IMR-90 (cell line): Measurements from ENCODE around the gene RNF31. TPM values are rescaled to one million over a fixed set of nuclear protein-coding genes. Genes with fewer than 3 reads are reported as not detected.

ENCODE experiments used
- ATAC-seq: fragments of 200-7000 bp; cut with Tn5 transposase; 2 replicates; pipeline ENCODE4 v1.9.1; 2020; ENCODE audit warnings: low read depth, mild to moderate bottlenecking, moderate library complexity
- BruUV-seq: library from RNA; stranded (reverse); fragments of 400-500 nt; replicated peaks from 2 replicates; lab custom pipeline; 2021; lab: Mats Ljungman, UMichigan
- CTCF ChIA-PET: fragments of 300-600 bp; formaldehyde crosslinking; extraction: SDS; loops from one replicate; lab custom pipeline; 2021; ENCODE audit warnings: antibody characterized with exemption; lab: Yijun Ruan, JAX
- POLR2A ChIA-PET: fragments of 300-600 bp; sonication (Branson Sonifier 250); formaldehyde crosslinking; loops from one replicate; lab custom pipeline; 2022; ENCODE audit warnings: antibody characterized with exemption; ENCODE audit not compliant: unreplicated experiment; lab: Charles Lee
- DNase-seq: peaks from one replicate; pipeline ENCODE4 v3.0.0; 2013
- H2AFZ ChIP-seq: replicated peaks from 2 replicates; pipeline ENCODE3; 2013; ENCODE audit warnings: low read length, mild to moderate bottlenecking; ENCODE audit not compliant: poor library complexity
- H2AK5ac ChIP-seq: 2 replicates; pipeline ENCODE4 v1.6.1; 2013; ENCODE audit warnings: low read depth, low read length, inconsistent platforms
- H2AK9ac ChIP-seq: replicated peaks from 2 replicates; pipeline ENCODE3; 2013; ENCODE audit warnings: mild to moderate bottlenecking, low read depth, low read length, moderate library complexity; ENCODE audit not compliant: poor library complexity
- H2BK120ac ChIP-seq: 2 replicates; pipeline ENCODE4 v1.6.1; 2013; ENCODE audit warnings: low read depth, low read length, inconsistent platforms
- H2BK15ac ChIP-seq: 3 replicates; pipeline ENCODE4 v1.6.1; 2013; ENCODE audit warnings: low read depth, low read length, inconsistent platforms
- H2BK20ac ChIP-seq: 2 replicates; pipeline ENCODE4 v1.6.1; 2013; ENCODE audit warnings: low read depth, mild to moderate bottlenecking, inconsistent platforms, low read length, moderate library complexity
- H2BK5ac ChIP-seq: 2 replicates; pipeline ENCODE4 v1.6.1; 2013; ENCODE audit warnings: mild to moderate bottlenecking, low read depth, low read length, inconsistent platforms; ENCODE audit not compliant: poor library complexity, severe bottlenecking
- H3K14ac ChIP-seq: replicated peaks from 2 replicates; pipeline ENCODE4 v1.6.1; 2013; ENCODE audit warnings: low read depth, low read length, inconsistent platforms
- H3K18ac ChIP-seq: 2 replicates; pipeline ENCODE4 v1.6.1; 2013; ENCODE audit warnings: low read depth, low read length, control low read depth
- H3K23ac ChIP-seq: 2 replicates; pipeline ENCODE4 v1.6.1; 2013; ENCODE audit warnings: low read depth, low read length, inconsistent platforms
- H3K27ac ChIP-seq: 2 replicates; pipeline ENCODE4 v1.5.1; 2013; ENCODE audit warnings: mild to moderate bottlenecking, control low read depth, low read length; ENCODE audit not compliant: insufficient read depth
- H3K27me3 ChIP-seq: 2 replicates; pipeline ENCODE4 v1.6.1; 2013; ENCODE audit warnings: low read length; ENCODE audit not compliant: control insufficient read depth, insufficient read depth
- H3K36me3 ChIP-seq: 2 replicates; pipeline ENCODE4 v1.6.1; 2013; ENCODE audit warnings: low read length, mixed read lengths; ENCODE audit not compliant: control insufficient read depth, insufficient read depth
- H3K4ac ChIP-seq: 2 replicates; pipeline ENCODE4 v1.6.1; 2013; ENCODE audit warnings: low read depth, low read length, inconsistent platforms
- H3K4me1 ChIP-seq: 2 replicates; pipeline ENCODE4 v1.6.1; 2013; ENCODE audit warnings: low read length, mixed read lengths; ENCODE audit not compliant: control insufficient read depth, insufficient read depth
- H3K4me2 ChIP-seq: 2 replicates; pipeline ENCODE4 v1.6.1; 2013; ENCODE audit warnings: low read depth, mild to moderate bottlenecking, control low read depth, low read length, moderate library complexity
- H3K4me3 ChIP-seq: 2 replicates; pipeline ENCODE4 v1.5.1; 2013; ENCODE audit warnings: low read depth, mild to moderate bottlenecking, control low read depth, low read length, moderate library complexity; ENCODE audit not compliant: insufficient read depth
- H3K56ac ChIP-seq: 2 replicates; pipeline ENCODE4 v1.6.1; 2013; ENCODE audit warnings: low read length, inconsistent platforms; ENCODE audit not compliant: insufficient read depth; ENCODE audit errors: extremely low read depth
- H3K79me1 ChIP-seq, 2 experiments: 2 replicates each; pipeline ENCODE4 v1.6.1; 2013; ENCODE audit warnings: low read length in 2 of 2, inconsistent platforms in 1 of 2, low read depth in 1 of 2
- H3K9ac ChIP-seq: 2 replicates; pipeline ENCODE4 v1.6.1; 2013; ENCODE audit warnings: low read depth, low read length, control low read depth
- H3K9me1 ChIP-seq: 2 replicates; pipeline ENCODE4 v1.6.1; 2013; ENCODE audit warnings: low read length, inconsistent platforms; ENCODE audit not compliant: insufficient read depth
- H3K9me3 ChIP-seq: 2 replicates; pipeline ENCODE4 v1.6.1; 2013; ENCODE audit warnings: low read length; ENCODE audit not compliant: control insufficient read depth, insufficient read depth
- H4K20me1 ChIP-seq: 2 replicates; pipeline ENCODE4 v1.6.1; 2013; ENCODE audit warnings: low read length, inconsistent platforms; ENCODE audit not compliant: insufficient read depth
- H4K5ac ChIP-seq: 2 replicates; pipeline ENCODE4 v1.6.1; 2013; ENCODE audit warnings: mild to moderate bottlenecking, low read depth, low read length, control low read depth
- H4K8ac ChIP-seq, 2 experiments: 2 replicates each; pipeline ENCODE4 v1.6.1; 2013; ENCODE audit warnings: low read depth in 2 of 2, low read length in 2 of 2, control low read depth in 1 of 2, inconsistent platforms in 1 of 2
- H4K91ac ChIP-seq: 2 replicates; pipeline ENCODE4 v1.6.1; 2013; ENCODE audit warnings: low read depth, low read length, inconsistent platforms; ENCODE audit not compliant: insufficient read depth
- BHLHE40 ChIP-seq: fragments of 150-350 bp; IDR thresholded peaks from 2 replicates; pipeline ENCODE4 v1.6.1; 2016; ENCODE audit warnings: mild to moderate bottlenecking, low read depth, low read length
- CEBPB ChIP-seq: IDR thresholded peaks from 2 replicates; pipeline ENCODE4 v1.6.1; 2012; ENCODE audit warnings: low read depth, low read length, improper control_type of control experiment
- CHD1 ChIP-seq: IDR thresholded peaks from 2 replicates; pipeline ENCODE4 v1.6.1; 2012; ENCODE audit warnings: low read depth, low read length, improper control_type of control experiment
- ELK1 ChIP-seq: fragments of 150-350 bp; IDR thresholded peaks from 2 replicates; pipeline ENCODE4 v1.6.1; 2016; ENCODE audit warnings: low read depth, mild to moderate bottlenecking, low read length, moderate library complexity, borderline replicate concordance
- FOS ChIP-seq: fragments of 150-350 bp; IDR thresholded peaks from 2 replicates; pipeline ENCODE4 v1.6.1; 2016; ENCODE audit warnings: low read depth, low read length
- MAZ ChIP-seq: IDR thresholded peaks from 2 replicates; pipeline ENCODE4 v1.6.1; 2012; ENCODE audit warnings: low read depth, mild to moderate bottlenecking, low read length, improper control_type of control experiment, moderate library complexity, borderline replicate concordance
- NFE2L2 ChIP-seq: fragments of 150-350 bp; IDR thresholded peaks from 2 replicates; pipeline ENCODE4 v1.6.1; 2016; ENCODE audit warnings: low read depth, mild to moderate bottlenecking, low read length
- POLR2A ChIP-seq: IDR thresholded peaks from 2 replicates; pipeline ENCODE4 v1.6.1; 2012; ENCODE audit warnings: mild to moderate bottlenecking, low read depth, low read length
- RAD21 ChIP-seq: IDR thresholded peaks from 2 replicates; pipeline ENCODE4 v1.6.1; 2012; ENCODE audit warnings: low read length, improper control_type of control experiment
- SMC3 ChIP-seq: fragments of 150-350 bp; IDR thresholded peaks from 2 replicates; pipeline ENCODE4 v1.6.1; 2016; ENCODE audit warnings: low read depth, mild to moderate bottlenecking, antibody characterized with exemption, low read length, moderate library complexity
- WGBS, 2 experiments: methylation state at CpG; one replicate each; pipeline versions ENCODE4 v1.1.5 to v1.1.7; 2013; ENCODE audit warnings: missing lambda C conversion rate in 2 of 2; ENCODE audit not compliant: insufficient read length in 1 of 2; ENCODE audit errors: extremely low coverage in 2 of 2; 5-methylcytosine and 5-hydroxymethylcytosine counted together
- dilution Hi-C: fragments of 300-500 bp; cut with HindIII; formaldehyde crosslinking; loops from one replicate; pipeline ENCODE4 v1.14.3; 2018; ENCODE audit warnings: low sequenced_read_pairs; ENCODE audit not compliant: unreplicated experiment
- in situ Hi-C: fragments of 300-500 bp; cut with MboI; formaldehyde crosslinking; loops from 3 replicates; pipeline ENCODE4 v1.14.3; 2019; ENCODE audit warnings: low sequenced_read_pairs, inconsistent platforms, mixed read lengths
- intact Hi-C: fragments of 100-400 bp; cut with micrococcal nuclease; formaldehyde crosslinking; loops from 2 replicates; pipeline ENCODE4 v1.10.0; 2022
- polyA plus RNA-seq, 3 experiments: library from polyadenylated mRNA; depleted of rRNA; stranded (reverse); fragments of >200 nt; gene quantifications; 2 replicates each; pipeline ENCODE4 v1.2.3, GENCODE V29; 2012; ENCODE audit warnings: low replicate concordance in 1 of 3
- total RNA-seq: library from RNA; depleted of rRNA; stranded (reverse); fragments of >200 nt; gene quantifications from 2 replicates; pipeline ENCODE4 v1.2.3, GENCODE V29; 2012

The RNF31 gene
- total and polyA plus RNA-seq, 2 of the 4 experiments (the other 2 are of a cell fraction), result 31.6 to 37.5 TPM

- Histone ChIP-seq H4K20me1 (no peaks in the 10 kb centered on the region; the same call in 1 of the 2 replicates), H2BK15ac (no peak overlapping the region), H2AFZ (no peak overlapping the region), H3K56ac (no peak overlapping the region), H3K23ac (no peak overlapping the region), H3K4me2 (no peak overlapping the region), H3K14ac (no peak overlapping the region), H3K36me3 (peaks cover 53% of the 10 kb centered on the region), H2BK120ac (no peak overlapping the region), H2BK5ac (no peak overlapping the region), H3K4me1 (no peaks in the 10 kb centered on the region), H3K9ac (no peak overlapping the region), H3K9me1 (peaks cover 9% of the 10 kb centered on the region; the same call in 1 of the 2 replicates), H4K8ac (no peak overlapping the region), H2BK20ac (no peak overlapping the region), H3K4me3 (no peak overlapping the region), H2AK5ac (no peak overlapping the region), H4K91ac (no peak overlapping the region), H3K79me1 (peaks cover 10 to 46% of the 10 kb centered on the region in 2 experiments), H3K9me3 (no peaks in the 10 kb centered on the region), H2AK9ac (no peak overlapping the region), H3K18ac (no peak overlapping the region), H3K27me3 (no peaks in the 10 kb centered on the region), H3K27ac (no peak overlapping the region), H3K4ac (no peak overlapping the region), H4K5ac (no peak overlapping the region)
- ATAC-seq, result no peak
- TF ChIP-seq POLR2A (no peak), SMC3 (no peak), FOS (no peak), CEBPB (no peak), RAD21 (no peak), MAZ (no peak), NFE2L2 (no peak), BHLHE40 (no peak), ELK1 (no peak), CHD1 (no peak)
- DNase-seq, result no peak
- POLR2A ChIA-PET, result no interaction called here
- BruUV-seq, result no TSS peak
- 94% methylated on average over 7 of the region's 11 CpGs; no CpG with 5 or more reads in 1 of the 2 experiments for WGBS, 2 experiments
- CTCF ChIA-PET, result no interaction called here
- dilution Hi-C loops (no loop called here), in situ Hi-C loops (no loop called here), intact Hi-C loops (no loop called here)
Observed at GRCh38 chr14:24206260-24207103, 59.2 kb downstream of the RNF31 start.
